ENCODE results near the gene CHI3L1.
"Not testable (repeated sequence)": the region's sequence is repeated elsewhere in the genome, so short reads cannot be mapped to it uniquely, and the experiment has no call there.

CHI3L1 gene

GRCh38 chr1:203186446-203187303, at the start of gene CHI3L1:
CHI3L1 (minus strand) TSS chr1:203186704; CDS start chr1:203186623, 81 bp downstream.
- no peak for TF ChIP-seq CTCF (conservative IDR thresholded peaks at IDR 0.05; ENCODE audit: low read depth, low read length)
- Histone ChIP-seq H4K20me1 (ENCODE audit: insufficient read depth) (no peaks in the 10 kb centered on the region), H3K79me2 (ENCODE audit: insufficient read depth, low read depth) (no peaks in the 10 kb centered on the region), H3K4me1 (ENCODE audit: low read depth, poor library complexity, severe bottlenecking) (no peaks in the 10 kb centered on the region), H3K4me3 (IDR thresholded peaks at IDR 0.05; ENCODE audit: insufficient read depth, low read depth, low read length) (no peak within 1 kb of the TSS), H3K27ac (no peak within 1 kb of the TSS), H3K36me3 (ENCODE audit: insufficient read depth) (no peaks in the 10 kb centered on the region), H3K4me2 (no peak within 1 kb of the TSS), H2AFZ (ENCODE audit: low read depth) (no peak within 1 kb of the TSS), H3K27me3 (ENCODE audit: insufficient read depth, low read depth) (no peaks in the 10 kb centered on the region), H3K9ac (no peak within 1 kb of the TSS)

GRCh38 chr1:203234901-203235300, 48.4 kb upstream of the CHI3L1 start:
- H4K20me1 ChIP-seq (ENCODE audit: insufficient read depth); H3K4me2 ChIP-seq; H3K27me3 ChIP-seq (ENCODE audit: insufficient read depth, low read depth); H3K79me2 ChIP-seq (ENCODE audit: insufficient read depth, low read depth); H3K4me3 ChIP-seq (IDR thresholded peaks at IDR 0.05; ENCODE audit: insufficient read depth, low read depth, low read length); H3K36me3 ChIP-seq (ENCODE audit: insufficient read depth); H3K9ac ChIP-seq; H3K27ac ChIP-seq; H3K4me1 ChIP-seq (ENCODE audit: low read depth, poor library complexity, severe bottlenecking); H2AFZ ChIP-seq (ENCODE audit: low read depth): not testable (repeated sequence)

DNA sequence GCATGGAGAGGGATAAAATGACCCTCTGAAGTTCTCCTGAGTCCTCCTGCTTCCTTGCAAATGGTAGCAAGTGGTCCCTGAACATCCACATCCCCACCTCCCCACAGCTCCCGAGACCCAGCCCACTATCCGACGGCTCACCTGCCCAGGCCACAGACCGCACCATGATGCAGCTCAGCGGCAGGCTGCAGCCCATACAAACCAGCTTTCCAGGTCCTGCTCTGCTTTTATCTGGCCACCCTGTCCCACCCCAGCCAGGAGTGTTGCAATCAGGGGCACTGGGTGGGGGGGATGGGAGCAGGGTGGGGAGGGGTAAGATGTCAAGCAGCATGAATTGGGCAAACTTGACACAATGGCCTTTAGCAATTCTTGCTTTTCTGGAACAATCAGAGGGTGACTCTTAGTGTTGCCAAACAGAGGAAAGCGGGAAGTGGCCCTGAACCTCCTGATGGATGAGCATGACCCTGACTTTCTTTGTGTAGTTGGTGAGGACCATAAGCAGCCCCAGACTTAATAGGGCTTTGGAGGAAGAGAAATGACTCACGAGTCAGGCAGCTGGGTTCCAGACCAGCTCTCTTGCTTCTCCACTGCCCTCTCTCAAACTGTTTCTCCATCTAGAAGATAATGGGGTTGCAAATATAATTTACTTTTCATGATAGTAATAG, 43.1 kb upstream of the CHI3L1 start, which contains the start of gene CHIT1:
Gene CHIT1, minus strand, starts transcription at position 203 of the 665 bp plus-strand sequence. Its CDS starts 37 bp downstream, at position 166.
- Histone ChIP-seq H3K9ac (no peak within 1 kb of the TSS), H3K4me2 (no peak within 1 kb of the TSS), H3K79me2 (ENCODE audit: insufficient read depth, low read depth) (no peaks in the 10 kb centered on the region), H4K20me1 (ENCODE audit: insufficient read depth) (no peaks in the 10 kb centered on the region), H2AFZ (ENCODE audit: low read depth) (no peak within 1 kb of the TSS), H3K4me1 (ENCODE audit: low read depth, poor library complexity, severe bottlenecking) (no peaks in the 10 kb centered on the region), H3K27ac (no peak within 1 kb of the TSS), H3K4me3 (IDR thresholded peaks at IDR 0.05; ENCODE audit: insufficient read depth, low read depth, low read length) (no peak within 1 kb of the TSS), H3K36me3 (ENCODE audit: insufficient read depth) (no peaks in the 10 kb centered on the region), H3K27me3 (ENCODE audit: insufficient read depth, low read depth) (no peaks in the 10 kb centered on the region; the same call in 1 of the 2 replicates)
- TF ChIP-seq CTCF (conservative IDR thresholded peaks at IDR 0.05; ENCODE audit: low read depth, low read length) = no peak

GRCh38 chr1:203228670-203229069, 42.2 kb upstream of the CHI3L1 start:
- Histone ChIP-seq H3K4me1 (ENCODE audit: low read depth, poor library complexity, severe bottlenecking) (no peaks in the 10 kb centered on the region), H4K20me1 (ENCODE audit: insufficient read depth) (no peaks in the 10 kb centered on the region), H3K36me3 (ENCODE audit: insufficient read depth) (no peaks in the 10 kb centered on the region), H3K9ac (no peak overlapping the region), H3K4me3 (IDR thresholded peaks at IDR 0.05; ENCODE audit: insufficient read depth, low read depth, low read length) (no peak overlapping the region), H3K4me2 (no peak overlapping the region), H3K27me3 (ENCODE audit: insufficient read depth, low read depth) (no peaks in the 10 kb centered on the region; the same call in 1 of the 2 replicates), H3K79me2 (ENCODE audit: insufficient read depth, low read depth) (no peaks in the 10 kb centered on the region), H3K27ac (no peak overlapping the region), H2AFZ (ENCODE audit: low read depth) (no peak overlapping the region)
- no peak for TF ChIP-seq CTCF (conservative IDR thresholded peaks at IDR 0.05; ENCODE audit: low read depth, low read length)
